GM18526 (cell line): ENCODE data around the gene BMAL2.
A peak's percentile ranks its signal among the peaks of the same experiment; 100 is the strongest.

Source experiments
- POLR2A ChIP-seq: IDR thresholded peaks from 3 replicates; pipeline ENCODE4 v1.6.1; 2011; ENCODE audit not compliant: insufficient read length; ENCODE audit errors: extremely low read depth

Gene BMAL2, protein sequence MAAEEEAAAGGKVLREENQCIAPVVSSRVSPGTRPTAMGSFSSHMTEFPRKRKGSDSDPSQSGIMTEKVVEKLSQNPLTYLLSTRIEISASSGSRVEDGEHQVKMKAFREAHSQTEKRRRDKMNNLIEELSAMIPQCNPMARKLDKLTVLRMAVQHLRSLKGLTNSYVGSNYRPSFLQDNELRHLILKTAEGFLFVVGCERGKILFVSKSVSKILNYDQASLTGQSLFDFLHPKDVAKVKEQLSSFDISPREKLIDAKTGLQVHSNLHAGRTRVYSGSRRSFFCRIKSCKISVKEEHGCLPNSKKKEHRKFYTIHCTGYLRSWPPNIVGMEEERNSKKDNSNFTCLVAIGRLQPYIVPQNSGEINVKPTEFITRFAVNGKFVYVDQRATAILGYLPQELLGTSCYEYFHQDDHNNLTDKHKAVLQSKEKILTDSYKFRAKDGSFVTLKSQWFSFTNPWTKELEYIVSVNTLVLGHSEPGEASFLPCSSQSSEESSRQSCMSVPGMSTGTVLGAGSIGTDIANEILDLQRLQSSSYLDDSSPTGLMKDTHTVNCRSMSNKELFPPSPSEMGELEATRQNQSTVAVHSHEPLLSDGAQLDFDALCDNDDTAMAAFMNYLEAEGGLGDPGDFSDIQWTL

DNA sequence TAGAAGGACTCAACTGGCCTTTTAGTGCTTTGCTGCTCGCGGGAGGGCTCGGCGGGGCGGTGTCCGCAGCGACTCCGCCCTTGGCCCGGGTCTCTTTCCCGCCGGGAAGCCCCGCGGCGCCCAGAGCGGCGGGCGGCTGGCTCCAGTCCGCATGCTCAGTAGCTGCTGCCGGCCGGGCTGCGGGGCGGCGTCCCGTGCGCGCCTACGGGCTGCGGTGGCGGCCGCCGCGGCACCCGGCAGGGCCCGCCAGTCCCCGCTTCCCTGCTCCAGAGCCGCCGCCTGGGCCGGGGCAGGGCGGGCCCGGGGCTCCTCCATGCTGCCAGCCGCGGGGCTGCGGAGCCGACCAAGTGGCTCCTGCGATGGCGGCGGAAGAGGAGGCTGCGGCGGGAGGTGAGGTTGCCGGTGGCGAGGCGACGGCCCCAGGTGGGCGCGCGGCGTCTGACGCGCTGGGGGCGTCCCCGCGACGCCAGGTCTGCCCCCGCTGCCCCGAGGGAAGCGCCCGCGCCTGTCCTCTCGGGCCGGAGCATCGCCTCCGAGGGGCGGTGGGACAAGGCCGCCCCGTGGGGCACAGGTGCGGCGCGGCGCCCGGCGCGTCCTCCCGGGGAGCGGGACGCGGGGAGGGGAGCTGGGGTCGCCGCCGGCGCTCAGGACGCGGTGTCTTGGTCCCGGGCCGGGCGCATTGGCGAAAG, at the start of gene BMAL2:
Gene BMAL2 (plus strand): TSS at position 123 of the 689 bp plus-strand sequence. CDS start 237 bp downstream, at position 360.
- TF ChIP-seq POLR2A = peak; percentile 73

DNA sequence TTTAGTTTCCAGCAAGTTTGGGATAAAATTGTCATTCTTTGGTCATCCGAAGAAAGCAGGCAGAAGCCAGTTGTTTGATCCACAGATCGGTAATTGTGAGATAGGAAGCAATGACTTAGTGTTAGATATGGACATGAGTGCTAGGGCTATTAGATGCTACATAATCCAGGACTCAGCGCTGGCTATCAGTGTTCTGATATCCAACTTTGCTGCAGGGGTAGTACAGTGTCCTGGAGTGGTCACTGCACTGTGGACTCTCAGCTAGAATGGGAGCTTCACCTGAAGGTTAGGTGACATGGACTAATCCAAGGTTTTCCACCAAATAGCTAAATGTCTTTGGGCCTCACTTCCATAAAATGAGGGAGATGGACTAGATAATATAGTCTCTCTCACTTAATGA, 48.6 kb upstream of the BMAL2 start:
- no peak for TF ChIP-seq POLR2A

DNA sequence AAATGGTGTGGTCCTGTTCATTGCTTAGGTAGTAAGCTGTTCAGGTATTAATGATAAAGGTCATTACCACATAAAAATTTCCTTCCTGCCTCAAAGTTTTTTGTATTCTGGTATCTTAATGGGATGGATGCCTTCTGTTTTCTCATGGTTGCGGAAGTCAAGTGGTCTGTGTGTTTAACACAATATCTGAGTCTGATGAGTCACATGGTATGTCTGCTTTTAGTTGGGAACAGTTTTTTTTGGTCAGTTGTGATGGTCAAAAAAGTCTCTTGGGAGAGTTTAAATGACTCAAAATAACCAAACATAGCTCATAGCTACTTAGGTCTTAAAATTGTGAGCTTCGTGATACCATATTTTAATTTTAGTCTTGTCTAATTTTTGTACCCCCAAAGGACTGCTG, 47.9 kb upstream of the BMAL2 start:
- TF ChIP-seq POLR2A = no peak

DNA sequence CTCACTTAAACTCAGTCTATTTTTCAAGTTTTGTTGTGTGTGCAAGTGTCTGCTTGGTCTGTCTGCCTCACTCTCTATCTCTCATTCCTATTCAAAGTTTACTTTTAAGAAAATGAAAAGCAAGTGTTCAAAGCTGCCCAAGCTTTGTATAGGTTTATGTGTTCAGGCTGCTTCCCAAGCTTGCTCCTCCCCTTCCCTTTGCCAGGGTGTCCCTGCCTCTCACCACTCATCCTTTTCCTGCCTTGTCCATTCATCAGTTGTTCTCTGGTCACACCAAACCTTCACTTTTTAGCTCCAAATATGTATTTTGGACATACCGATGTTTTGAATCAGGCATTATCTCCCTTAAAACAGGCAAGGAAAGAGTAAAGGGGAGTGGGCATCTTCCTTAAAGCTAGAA, 47.2 kb upstream of the BMAL2 start:
- TF ChIP-seq POLR2A = no peak

DNA sequence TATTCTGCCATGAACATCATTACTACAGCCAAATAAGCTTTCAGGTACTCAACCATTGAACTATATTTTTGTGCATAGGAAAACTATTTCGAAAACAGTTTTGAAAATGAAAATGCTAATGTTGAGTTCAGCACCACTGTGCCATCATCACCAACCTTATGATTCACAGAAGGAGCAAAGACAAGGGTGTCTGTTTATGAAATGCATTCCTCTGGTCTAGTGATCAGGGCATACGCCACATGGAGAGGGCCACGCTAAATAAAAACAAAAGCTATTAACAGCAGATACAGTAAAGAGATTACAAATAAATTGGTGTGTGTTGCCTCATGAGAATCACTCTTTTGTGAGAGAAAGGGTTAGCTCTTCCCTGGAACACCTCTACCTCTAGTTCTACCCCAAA, 43.2 kb upstream of the BMAL2 start:
- no peak for TF ChIP-seq POLR2A

DNA sequence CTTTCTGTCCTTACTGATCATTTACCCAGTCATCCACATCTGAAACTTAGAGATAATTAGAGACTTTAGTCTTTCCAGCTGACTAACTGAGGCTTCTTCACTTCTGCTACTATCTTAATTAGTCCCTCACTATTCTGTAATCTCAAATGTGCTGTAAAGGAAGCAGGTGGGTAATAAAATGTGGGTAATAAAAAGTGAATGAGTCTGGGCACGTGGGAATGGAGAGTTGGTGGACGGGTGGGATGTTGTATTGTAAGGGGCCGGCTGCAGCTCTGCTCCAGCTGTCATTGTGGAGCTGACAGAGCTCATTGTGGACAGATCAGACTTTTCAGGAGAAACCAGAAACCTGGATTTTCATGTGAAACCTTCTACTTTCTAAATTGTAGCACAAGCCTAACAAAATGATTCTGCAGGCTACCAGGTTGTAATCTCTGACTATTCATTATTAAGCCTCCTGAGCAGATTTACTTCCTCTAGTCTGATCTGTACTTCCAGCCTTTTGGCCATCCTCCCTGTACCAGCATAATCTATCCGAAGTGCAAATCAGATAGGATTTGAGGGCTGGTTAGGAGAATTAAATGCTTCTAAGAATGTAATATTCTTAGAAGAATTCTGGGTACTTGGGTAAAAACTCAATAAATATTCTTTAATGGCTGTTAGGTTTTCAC, 42.0 kb upstream of the BMAL2 start:
- no peak for TF ChIP-seq POLR2A

DNA sequence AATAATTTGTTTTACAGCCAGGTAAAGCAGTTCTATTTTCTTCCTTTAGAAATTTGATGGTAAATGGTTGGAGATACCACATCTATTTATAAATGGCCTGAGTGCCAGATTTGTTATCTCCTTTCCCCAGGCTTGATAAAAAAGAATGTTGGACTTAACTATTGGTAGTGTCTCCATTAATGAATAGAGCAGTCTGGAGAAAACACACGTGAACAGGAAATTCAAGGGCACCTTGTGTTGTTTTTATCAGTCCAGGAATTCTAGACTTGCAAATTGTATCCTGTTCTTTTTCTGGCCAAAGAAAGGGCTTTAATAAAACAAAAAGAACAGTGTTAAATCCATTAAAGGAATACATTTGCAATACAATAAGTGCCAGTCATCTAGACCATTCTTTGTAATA, 40.8 kb upstream of the BMAL2 start:
- TF ChIP-seq POLR2A = no peak

DNA sequence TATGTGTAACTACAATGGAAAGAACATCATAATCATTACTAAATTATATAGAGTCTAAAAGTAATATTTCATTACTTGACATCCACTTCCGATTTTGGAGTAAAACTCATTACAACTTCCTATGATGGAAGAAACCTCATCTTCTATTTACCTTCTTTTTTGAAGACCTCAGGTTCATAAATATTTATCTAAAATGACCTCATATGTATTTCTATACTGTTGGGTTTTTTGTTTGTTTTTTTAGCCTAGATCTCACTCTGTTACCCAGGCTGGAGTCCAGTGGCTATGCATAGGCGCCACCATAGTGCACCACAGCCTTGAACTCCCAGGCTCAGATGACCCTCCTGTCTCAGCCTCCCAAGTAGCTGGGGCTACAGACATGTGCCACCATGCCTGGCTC, 39.9 kb upstream of the BMAL2 start:
- no peak for TF ChIP-seq POLR2A

DNA sequence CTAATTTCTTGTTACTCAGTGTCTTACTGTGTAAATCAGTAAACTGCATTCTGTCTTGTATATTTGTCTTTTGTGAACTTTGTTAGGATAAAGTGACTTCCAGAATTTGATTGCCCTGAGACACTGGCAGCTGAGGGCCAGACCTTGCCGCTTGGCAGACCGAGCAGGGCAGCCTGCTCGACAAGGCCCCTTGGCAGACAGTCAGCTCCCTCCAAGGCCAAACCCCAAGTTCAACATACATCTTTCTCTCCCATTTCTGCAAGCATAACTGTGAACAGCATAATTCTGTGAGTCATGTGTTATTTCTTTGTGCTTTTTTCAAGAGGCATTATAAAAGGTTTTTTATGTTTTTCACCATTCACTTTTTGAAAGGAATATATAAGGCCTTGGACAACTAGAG, 39.2 kb upstream of the BMAL2 start:
- no peak for TF ChIP-seq POLR2A

DNA sequence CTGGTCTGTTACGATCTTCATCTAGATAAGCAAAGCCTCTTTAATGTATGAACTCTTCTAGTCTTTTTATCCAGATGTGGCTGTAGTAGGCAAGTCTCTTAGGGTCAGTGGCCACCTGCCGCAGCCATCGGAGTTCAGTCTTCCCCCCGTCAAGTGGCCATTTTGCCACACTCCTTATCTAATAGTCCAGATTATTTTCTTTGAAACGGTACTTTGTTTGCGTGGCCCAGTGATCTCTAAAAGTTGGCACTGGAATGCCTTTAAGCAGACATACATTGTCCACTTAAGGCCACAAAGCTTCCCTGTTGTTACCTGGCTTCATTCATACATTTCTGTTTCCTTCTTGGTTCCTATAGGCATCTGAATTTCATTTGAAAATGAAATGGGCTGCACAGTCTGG, 36.0 kb upstream of the BMAL2 start:
- TF ChIP-seq POLR2A = no peak

DNA sequence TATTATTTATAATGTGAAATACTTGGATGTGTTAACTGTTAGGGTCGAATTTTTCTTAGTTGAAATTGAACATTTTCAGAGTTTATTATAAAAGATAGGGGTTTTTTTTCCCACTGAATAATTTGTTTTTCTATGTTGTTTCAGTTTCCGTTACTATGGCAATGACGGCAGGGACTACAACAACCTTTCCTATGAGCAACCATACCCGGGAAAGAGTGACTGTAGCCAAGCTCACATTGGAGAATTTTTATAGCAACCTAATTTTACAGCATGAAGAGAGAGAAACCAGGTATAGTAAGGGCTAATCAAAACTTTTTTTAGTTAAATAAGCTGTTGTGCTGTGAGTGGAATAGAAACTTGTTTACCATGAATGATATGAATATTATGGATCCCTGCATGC, 35.1 kb upstream of the BMAL2 start:
- TF ChIP-seq POLR2A = no peak

DNA sequence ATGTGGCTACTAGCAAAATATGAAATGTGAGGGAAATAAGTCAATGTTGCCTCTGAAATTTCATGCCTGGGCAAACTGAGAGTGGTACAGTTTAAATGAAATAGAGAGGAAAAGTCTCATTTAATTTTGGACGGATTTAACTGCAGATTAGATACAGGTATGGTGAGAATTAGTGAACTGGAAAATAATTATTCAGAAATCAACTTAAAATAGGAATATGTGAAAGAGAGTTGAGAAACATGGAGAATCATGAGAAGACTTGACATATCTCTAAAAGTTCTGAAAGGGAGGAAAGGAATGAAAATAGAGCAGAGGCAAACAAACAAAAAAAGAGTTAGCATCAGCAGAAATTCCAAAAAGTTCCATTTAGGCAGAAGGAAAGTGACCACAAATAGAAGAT, 33.5 kb upstream of the BMAL2 start:
- TF ChIP-seq POLR2A = no peak

DNA sequence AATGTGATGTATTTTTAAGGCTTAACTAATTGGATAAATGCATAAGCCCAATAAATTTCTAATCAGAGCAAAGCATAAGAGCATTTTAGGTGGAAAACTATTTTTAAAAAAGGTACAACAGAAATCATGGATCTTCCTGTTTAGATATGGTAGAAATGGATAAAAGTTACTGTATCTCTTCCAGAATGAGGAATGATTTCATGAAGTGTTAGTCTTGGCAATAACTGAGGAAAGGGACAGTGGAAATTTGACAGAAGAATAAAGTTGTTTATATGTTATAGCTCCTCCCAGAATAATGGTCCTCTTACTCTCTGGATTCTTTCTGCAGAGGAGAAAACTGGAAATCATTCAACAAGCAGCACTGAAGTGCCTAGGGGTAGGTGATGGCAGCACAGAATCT, 32.4 kb upstream of the BMAL2 start:
- no peak for TF ChIP-seq POLR2A

DNA sequence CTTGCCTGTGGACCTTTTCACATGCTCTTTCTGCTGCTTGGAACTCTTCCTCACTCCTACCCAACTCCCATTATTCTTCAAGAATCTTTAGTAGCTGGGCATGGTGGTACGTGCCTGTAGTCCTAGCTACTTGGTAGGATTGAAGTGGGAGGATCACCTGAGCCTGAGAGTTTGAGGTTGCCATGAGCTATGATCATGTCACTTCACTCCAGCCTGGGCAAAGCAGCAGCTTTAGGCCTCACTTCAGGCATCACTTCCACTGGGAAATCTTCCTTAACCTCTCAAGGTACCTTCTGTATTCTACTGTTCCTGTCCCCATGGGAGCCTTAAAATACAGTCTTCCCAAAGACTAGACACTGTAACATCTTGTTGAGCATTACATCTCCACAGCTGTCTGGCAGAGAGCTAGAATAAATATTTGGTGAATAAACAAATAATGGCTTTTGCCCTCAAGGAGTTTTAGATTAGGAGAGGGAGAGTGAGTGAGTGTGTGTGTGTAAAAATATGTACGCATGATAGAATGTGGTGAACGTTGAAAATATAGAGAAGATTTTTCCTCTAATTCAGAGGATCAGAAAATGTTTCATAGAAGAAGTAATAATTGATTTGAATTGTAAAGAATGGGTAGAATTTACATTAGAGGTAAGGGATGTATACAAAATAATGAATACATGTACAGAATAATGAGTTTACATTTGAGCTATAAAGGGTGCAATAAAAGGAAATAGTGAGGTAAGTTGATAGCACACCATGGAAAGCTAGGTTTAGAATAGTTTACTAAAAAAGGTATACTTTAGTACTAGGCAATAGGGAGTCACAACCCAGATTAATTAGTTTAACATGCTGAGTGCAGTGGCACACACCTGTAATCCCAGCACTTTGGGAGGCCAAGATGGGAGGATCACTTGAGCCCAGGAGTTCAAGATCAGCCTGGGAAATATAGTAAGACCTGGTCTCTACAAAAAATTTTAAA, 29.2 kb upstream of the BMAL2 start:
- no peak for TF ChIP-seq POLR2A
